HEK293 (cell line): ENCODE measurements around the gene WFDC12.

Experiments used
- CTCF ChIA-PET: fragments of 350-600 bp; formaldehyde crosslinking; extraction: SDS; loops from one replicate; lab custom pipeline; 2021; ENCODE audit warnings: antibody characterized with exemption; lab: Yijun Ruan, JAX
- POLR2A ChIA-PET: fragments of 300-600 bp; formaldehyde crosslinking; extraction: SDS; loops from one replicate; lab custom pipeline; 2020; ENCODE audit warnings: antibody characterized with exemption, inconsistent platforms; lab: Yijun Ruan, JAX
- H3K27ac ChIP-seq: fragments of 200-500 bp; sonication (Bioruptor generic); 2 replicates; pipeline ENCODE4 v1.5.1; 2014; ENCODE audit warnings: low read depth, low read length, control low read depth, inconsistent platforms; ENCODE audit errors: extremely low read depth
- H3K36me3 ChIP-seq, 2 experiments: fragments of 200-500 bp in 1 of 2; sonication (Bioruptor generic) in 1 of 2; 1 replicate in 1 of 2; 2 replicates in 1 of 2; pipeline ENCODE4 v1.5.1; 2014 to 2017; ENCODE audit warnings: inconsistent platforms in 2 of 2, low read length in 2 of 2; ENCODE audit not compliant: control insufficient read depth in 2 of 2, insufficient read depth in 1 of 2
- H3K4me1 ChIP-seq: fragments of 200-500 bp; sonication (Bioruptor generic); 2 replicates; pipeline ENCODE4 v1.5.1; 2014; ENCODE audit warnings: mild to moderate bottlenecking, low read length, inconsistent platforms; ENCODE audit not compliant: control insufficient read depth, insufficient read depth
- H3K4me3 ChIP-seq: 2 replicates; pipeline ENCODE4 v1.5.1; 2011; ENCODE audit warnings: low read depth, mild to moderate bottlenecking, control low read depth, low read length, moderate library complexity
- H3K9me3 ChIP-seq: fragments of 200-500 bp; sonication (Bioruptor generic); 2 replicates; pipeline ENCODE4 v1.5.1; 2014; ENCODE audit warnings: low read depth, low read length, inconsistent platforms; ENCODE audit not compliant: control insufficient read depth, insufficient read depth
- CTCF ChIP-seq: fragments of 450-650 bp; formaldehyde crosslinking; IDR thresholded peaks from 2 replicates; pipeline ENCODE4 v1.5.1; 2016; ENCODE audit warnings: missing biosample characterization, missing genetic modification characterization
- ELK4 ChIP-seq: IDR thresholded peaks from 2 replicates; pipeline ENCODE4 v1.6.1; 2011; ENCODE audit warnings: mild to moderate bottlenecking, low read depth, low read length, borderline replicate concordance
- OVOL3 ChIP-seq: fragments of 450-650 bp; formaldehyde crosslinking; IDR thresholded peaks from 2 replicates; pipeline ENCODE4 v1.5.1; 2016; ENCODE audit warnings: missing biosample characterization, missing genetic modification characterization
- TSHZ1 ChIP-seq: fragments of 450-650 bp; formaldehyde crosslinking; IDR thresholded peaks from 2 replicates; pipeline ENCODE4 v1.5.1; 2016; ENCODE audit warnings: missing biosample characterization, missing genetic modification characterization, borderline replicate concordance
- YY1 ChIP-seq: fragments of 450-650 bp; formaldehyde crosslinking; IDR thresholded peaks from 2 replicates; pipeline ENCODE4 v1.5.1; 2018; ENCODE audit warnings: missing biosample characterization, missing genetic modification characterization
- ZBTB21 ChIP-seq: fragments of 450-650 bp; formaldehyde crosslinking; IDR thresholded peaks from 2 replicates; pipeline ENCODE4 v1.5.1; 2017; ENCODE audit warnings: missing biosample characterization, missing genetic modification characterization
- ZBTB26 ChIP-seq: fragments of 450-650 bp; formaldehyde crosslinking; optimal IDR thresholded peaks from 2 replicates; pipeline ENCODE3; 2016; ENCODE audit warnings: missing biosample characterization, mild to moderate bottlenecking, missing genetic modification characterization
- ZFP41 ChIP-seq: fragments of 450-650 bp; formaldehyde crosslinking; IDR thresholded peaks from 2 replicates; pipeline ENCODE4 v1.5.1; 2016; ENCODE audit warnings: missing biosample characterization, missing genetic modification characterization, borderline replicate concordance
- ZNF132 ChIP-seq: fragments of 450-650 bp; formaldehyde crosslinking; IDR thresholded peaks from 2 replicates; pipeline ENCODE4 v1.5.1; 2017; ENCODE audit warnings: missing biosample characterization, missing genetic modification characterization, borderline replicate concordance
- ZNF311 ChIP-seq: fragments of 450-650 bp; formaldehyde crosslinking; IDR thresholded peaks from 2 replicates; pipeline ENCODE4 v1.5.1; 2017; ENCODE audit warnings: missing biosample characterization, missing genetic modification characterization, borderline replicate concordance
- ZNF362 ChIP-seq: fragments of 450-650 bp; formaldehyde crosslinking; IDR thresholded peaks from 2 replicates; pipeline ENCODE4 v1.5.1; 2016; ENCODE audit warnings: missing biosample characterization, missing genetic modification characterization
- ZNF473 ChIP-seq: fragments of 450-650 bp; formaldehyde crosslinking; IDR thresholded peaks from 2 replicates; pipeline ENCODE4 v1.5.1; 2017; ENCODE audit warnings: missing biosample characterization, missing genetic modification characterization
- ZNF521 ChIP-seq: fragments of 450-650 bp; formaldehyde crosslinking; IDR thresholded peaks from 2 replicates; pipeline ENCODE4 v1.5.1; 2017; ENCODE audit warnings: missing biosample characterization, mild to moderate bottlenecking, missing genetic modification characterization
- ZNF585B ChIP-seq: fragments of 450-650 bp; formaldehyde crosslinking; IDR thresholded peaks from 2 replicates; pipeline ENCODE4 v1.5.1; 2016; ENCODE audit warnings: missing biosample characterization, missing genetic modification characterization
- ZNF610 ChIP-seq: fragments of 450-650 bp; formaldehyde crosslinking; IDR thresholded peaks from 2 replicates; pipeline ENCODE4 v1.5.1; 2016; ENCODE audit warnings: missing biosample characterization, missing genetic modification characterization, borderline replicate concordance
- ZNF645 ChIP-seq: fragments of 450-650 bp; formaldehyde crosslinking; IDR thresholded peaks from 2 replicates; pipeline ENCODE4; 2016; ENCODE audit warnings: missing biosample characterization, missing genetic modification characterization
- ZNF692 ChIP-seq: fragments of 450-650 bp; formaldehyde crosslinking; IDR thresholded peaks from 2 replicates; pipeline ENCODE4 v1.5.1; 2016; ENCODE audit warnings: missing biosample characterization, missing genetic modification characterization

WFDC12 gene

GRCh38 chr20:45153147-45153546 lies 28.9 kb upstream of the WFDC12 start:
- Histone ChIP-seq H3K9me3 (no peaks in the 10 kb centered on the region), H3K27ac (no peak overlapping the region), H3K4me3 (no peak overlapping the region), H3K36me3 (no peaks in the 10 kb centered on the region), H3K4me1 (no peaks in the 10 kb centered on the region)
- TF ChIP-seq ZNF311 (tag by site-specific recombination) (no peak), ZNF692 (no peak), YY1 (tag by site-specific recombination) (no peak), ZNF521 (tag by site-specific recombination) (no peak)
- POLR2A ChIA-PET = no interaction called here
- CTCF ChIA-PET = no interaction called here

GRCh38 chr20:45152405-45152804 lies 28.1 kb upstream of the WFDC12 start:
- no peaks in the 10 kb centered on the region for H3K9me3 ChIP-seq
- no peaks in the 10 kb centered on the region for H3K36me3 ChIP-seq
- no peaks in the 10 kb centered on the region for H3K4me1 ChIP-seq
- no peak overlapping the region for H3K27ac ChIP-seq
- POLR2A ChIA-PET = no interaction called here
- no peak overlapping the region for H3K4me3 ChIP-seq
- TF ChIP-seq ZNF473 (tag by site-specific recombination) (no peak), ZBTB21 (tag by site-specific recombination) (no peak), ZNF362 (no peak), ZNF645 (no peak), ELK4 (no peak), ZBTB26 (tag by site-specific recombination) (no peak), ZNF132 (tag by site-specific recombination) (no peak), CTCF (tag by site-specific recombination) (no peak), OVOL3 (no peak), ZNF610 (no peak), ZFP41 (tag by site-specific recombination) (no peak), TSHZ1 (tag by site-specific recombination) (no peak), ZNF585B (tag by site-specific recombination) (no peak)
- CTCF ChIA-PET = interaction anchor here (2.2 kb wide), 1 partner anchor 14 kb away, joined by 15 read pairs; no protein-coding TSS in a partner anchor
